Cardiac septum (tissue), 1 donor: ENCODE results near the gene MIPEP. TPM values are rescaled to one million over a fixed set of nuclear protein-coding genes. Genes with fewer than 3 reads are reported as not detected.
"Not testable (repeated sequence)": the region's sequence is repeated elsewhere in the genome, so short reads cannot be mapped to it uniquely, and the experiment has no call there.

Experiments
- DNase-seq: peaks from one replicate; pipeline ENCODE4 v3.0.0-alpha.2; 2020; ENCODE audit warnings: low spot score
- intact Hi-C: fragments of 100-400 bp; cut with DNase I; formaldehyde crosslinking; loops from one replicate; pipeline ENCODE4 v1.14.0; 2022
- total RNA-seq: library from RNA; stranded (reverse); fragmentation: NEBNext Ultra II Directional; extraction: Animal tissue kit (Norgen Biotek cat#: 25700); gene quantifications from one replicate; pipeline ENCODE4 v1.2.1, GENCODE V29; 2021
- donor health status: DM: no; HTN: no; CAD: no.

MIPEP gene
- total RNA-seq, 1 donor from 2014 or later: 30.4 TPM

- DNase-seq, intact Hi-C loops: not testable (repeated sequence)
Measured at GRCh38 chr13:23761760-23762159, 127.4 kb downstream of the MIPEP start.

GRCh38 chr13:23760000-23760399, 129.2 kb downstream of the MIPEP start:
- intact Hi-C loops: no loop called here
- no peak for DNase-seq

- intact Hi-C loops: no loop called here
- no peak for DNase-seq
Measured at GRCh38 chr13:23758798-23759527, 130.2 kb downstream of the MIPEP start.

GRCh38 chr13:23754997-23755396, 134.2 kb downstream of the MIPEP start:
- intact Hi-C loops: no loop called here
- no peak for DNase-seq

DNA sequence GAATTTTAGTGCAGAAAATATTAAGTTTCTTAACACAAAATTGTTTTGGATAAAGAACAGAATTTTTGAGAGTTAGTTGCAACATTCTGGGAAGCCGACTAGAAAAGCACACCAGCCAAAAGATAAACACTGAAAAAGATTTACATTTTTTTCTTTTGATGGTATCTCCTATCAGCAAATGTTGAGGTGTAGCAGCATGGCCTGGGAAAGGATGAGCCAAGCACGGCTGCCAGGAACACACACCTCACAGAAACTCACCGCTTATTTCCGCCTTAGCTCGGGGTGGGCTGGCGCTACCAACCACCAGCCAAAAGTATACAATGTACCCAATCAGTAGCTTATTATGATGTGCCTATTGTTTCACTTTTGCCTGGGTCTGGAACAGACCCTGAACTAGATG, 134.7 kb downstream of the MIPEP start:
- intact Hi-C loops: no loop called here
- no peak for DNase-seq

DNA sequence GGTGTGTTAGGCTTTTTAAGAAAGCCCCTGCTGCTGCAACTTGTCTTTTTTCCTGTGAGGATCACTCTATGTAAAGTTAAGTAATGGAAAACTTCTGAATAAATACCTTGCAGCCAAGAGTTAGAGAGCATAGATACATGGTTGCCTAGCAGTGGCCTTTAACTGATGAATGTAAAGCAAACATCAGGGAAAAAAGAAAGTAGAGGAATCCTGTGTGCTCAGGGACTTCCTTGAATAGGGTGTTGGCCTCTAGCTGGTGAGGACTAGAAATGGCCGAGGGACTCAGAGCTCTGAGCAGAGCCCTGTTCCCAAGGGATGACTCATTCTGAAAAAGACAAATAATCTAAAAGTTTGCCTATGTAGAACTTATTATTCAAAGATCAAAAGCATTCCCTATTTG, 135.7 kb downstream of the MIPEP start:
- intact Hi-C loops: no loop called here
- no peak for DNase-seq

GRCh38 chr13:23752111-23753001, 136.8 kb downstream of the MIPEP start:
- no peak for DNase-seq
- intact Hi-C loops: no loop called here

DNA sequence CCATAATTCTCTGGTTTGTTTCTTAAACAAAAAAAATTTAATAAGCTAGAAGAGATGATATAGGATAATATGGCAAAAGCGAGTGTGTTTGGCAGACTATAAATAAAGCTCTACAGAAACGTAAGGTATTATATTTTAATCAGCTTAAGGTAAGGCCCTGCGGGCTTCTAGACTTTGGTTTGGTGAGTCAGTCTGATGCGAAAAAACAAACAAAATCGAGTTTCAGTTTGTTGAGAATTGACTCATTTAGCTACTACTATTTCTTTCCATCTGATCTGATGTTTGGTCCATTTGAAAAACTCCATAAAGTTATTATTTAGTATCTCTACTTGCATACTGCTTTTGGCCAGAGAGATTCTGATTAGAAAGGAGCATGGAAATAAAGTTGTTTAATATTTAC, 138.0 kb downstream of the MIPEP start:
- intact Hi-C loops: no loop called here
- DNase-seq: no peak

GRCh38 chr13:23750383-23751121, 138.6 kb downstream of the MIPEP start:
- intact Hi-C loops: no loop called here
- DNase-seq: no peak

GRCh38 chr13:23749288-23749873, 139.8 kb downstream of the MIPEP start:
- intact Hi-C loops: no loop called here
- DNase-seq: no peak

GRCh38 chr13:23748109-23748990, 140.8 kb downstream of the MIPEP start:
- intact Hi-C loops: no loop called here
- no peak for DNase-seq

DNA sequence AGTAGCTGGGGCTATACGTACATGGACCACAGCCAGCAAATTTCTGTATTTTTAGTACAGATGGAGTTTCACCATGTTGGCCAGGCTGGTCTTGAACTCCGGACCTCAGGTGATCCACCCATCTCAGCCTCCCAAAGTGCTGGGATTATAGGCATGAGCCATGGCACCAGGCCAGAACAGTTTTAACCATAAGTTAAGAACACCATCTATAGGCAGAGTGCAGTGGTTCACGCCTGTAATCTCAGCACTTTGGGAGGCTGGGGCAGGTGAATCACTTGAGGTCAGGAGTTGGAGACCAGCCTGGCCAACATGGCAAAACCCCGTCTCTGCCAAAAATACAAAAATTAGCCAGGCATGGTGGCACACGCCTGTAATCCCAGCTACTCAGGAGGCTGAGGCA, 143.1 kb downstream of the MIPEP start:
- intact Hi-C loops, DNase-seq: not testable (repeated sequence)

GRCh38 chr13:23744315-23744714, 144.9 kb downstream of the MIPEP start:
- no peak for DNase-seq
- intact Hi-C loops: no loop called here

DNA sequence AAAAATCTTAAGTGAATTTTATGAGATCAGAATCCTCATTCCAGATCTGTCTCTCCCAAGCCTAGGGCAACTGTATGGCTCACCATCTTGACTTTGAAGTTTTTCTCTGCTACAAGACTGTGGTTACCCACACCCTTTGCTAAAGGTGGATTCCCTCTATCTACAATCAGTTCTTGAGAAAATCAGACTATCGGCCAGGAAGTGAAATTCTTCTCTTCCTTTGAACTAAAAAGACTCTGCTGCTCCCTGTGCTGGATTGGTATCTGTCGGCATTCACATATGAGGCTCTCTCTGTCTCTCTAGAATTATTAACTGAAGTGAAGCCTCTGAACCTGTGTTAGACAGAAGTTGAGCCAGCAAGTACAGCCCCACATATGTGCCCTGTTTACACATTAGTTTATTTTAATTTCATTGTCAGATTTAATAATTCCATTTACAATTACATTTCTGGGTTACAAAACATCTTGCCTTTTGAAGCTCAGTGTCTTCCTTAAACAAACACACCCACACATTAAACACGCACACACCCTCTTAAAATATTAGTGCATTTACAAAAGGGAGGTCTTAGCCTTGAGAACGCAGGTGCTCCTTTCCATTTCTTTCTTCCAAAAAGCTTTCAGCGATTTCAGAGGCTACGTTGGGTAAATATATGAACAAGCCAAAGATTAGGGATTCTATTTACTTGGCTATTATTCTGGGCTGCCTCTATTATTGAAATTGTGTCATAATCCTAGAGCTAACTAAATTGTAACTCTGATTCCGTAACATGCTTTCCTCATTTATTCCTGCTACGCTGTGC, 145.7 kb downstream of the MIPEP start:
- intact Hi-C loops: no loop called here
- DNase-seq: no peak

GRCh38 chr13:23741879-23742510, 147.2 kb downstream of the MIPEP start:
- DNase-seq: no peak
- intact Hi-C loops: no loop called here

- no peak for DNase-seq
- intact Hi-C loops: no loop called here
Measured at GRCh38 chr13:23740002-23740401, 149.2 kb downstream of the MIPEP start.

GRCh38 chr13:23739596-23739995, 149.6 kb downstream of the MIPEP start:
- DNase-seq: no peak

DNA sequence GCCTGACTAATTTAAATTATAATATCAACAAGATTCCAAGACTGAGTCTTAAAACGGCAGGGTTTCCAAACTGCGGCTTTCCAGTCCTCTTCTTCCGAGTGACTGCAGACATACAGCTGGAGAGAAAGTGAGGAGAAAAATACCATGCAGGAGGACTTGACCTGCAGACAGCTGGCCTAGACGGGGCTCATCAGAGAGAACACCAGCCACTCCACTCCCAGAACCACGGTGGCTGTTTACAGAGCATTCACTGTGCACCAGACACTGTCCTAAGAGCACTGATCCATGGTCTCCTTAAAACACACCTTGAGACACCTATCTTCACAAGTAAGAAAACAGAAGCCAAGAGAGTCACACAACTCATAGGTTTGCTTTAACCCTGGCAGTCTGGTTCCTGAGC, 152.7 kb downstream of the MIPEP start:
- intact Hi-C loops: no loop called here
- no peak for DNase-seq

More at GRCh38 chr13:23739596-23739995, 149.6 kb downstream of the MIPEP start:
- intact Hi-C loops: no loop called here
